Measurements from ENCODE around the gene ICAM5. TPM values are rescaled to one million over a fixed set of nuclear protein-coding genes. Genes with fewer than 3 reads are reported as not detected.

ICAM5 gene
- total and polyA plus RNA-seq, 9 of the 15 experiments (the other 6 are each of a cell fraction or from before 2014, with no cell fraction given) = 0.10 to 114 (median 13.7) TPM

- TF ChIP-seq HIVEP1 (CRISPR knock-in tag; IDR thresholded peaks at IDR 0.05) (no peak), KAT2B (IDR thresholded peaks at IDR 0.05; ENCODE audit: low read depth, low read length) (no peak), ZNF133 (CRISPR knock-in tag; IDR thresholded peaks at IDR 0.05) (no peak), ZNF280B (CRISPR knock-in tag; IDR thresholded peaks at IDR 0.05) (no peak), ZNF124 (CRISPR knock-in tag; IDR thresholded peaks at IDR 0.05) (no peak), RAD51 (IDR thresholded peaks at IDR 0.05; ENCODE audit: borderline replicate concordance, low read depth) (no peak), USF1 (CRISPR knock-in tag; IDR thresholded peaks at IDR 0.05) (no peak; the same call in 1 of the 2 replicates), CEBPB (tag; IDR thresholded peaks at IDR 0.05) (no peak), EHMT2 (IDR thresholded peaks at IDR 0.05) (no peak), HMGN3 (IDR thresholded peaks at IDR 0.05; ENCODE audit: borderline replicate concordance, extremely low read depth, insufficient read length, low read depth, low read length) (peak; percentile 18), CREB1 (IDR thresholded peaks at IDR 0.05) (peak; percentile 41; the same call in 1 of the 2 replicates), CREB1 (CRISPR knock-in tag; IDR thresholded peaks at IDR 0.05) (peak; percentile 22; the same call in 1 of the 2 replicates), MED1 (CRISPR knock-in tag; IDR thresholded peaks at IDR 0.05; ENCODE audit: borderline replicate concordance) (no peak), HOMEZ (CRISPR knock-in tag; IDR thresholded peaks at IDR 0.05) (no peak), KDM5B (IDR thresholded peaks at IDR 0.05; ENCODE audit: insufficient replicate concordance, low read depth, low read length) (no peak), DMBX1 (CRISPR knock-in tag; IDR thresholded peaks at IDR 0.05; ENCODE audit: borderline replicate concordance) (no peak), ZBTB7A (IDR thresholded peaks at IDR 0.05; ENCODE audit: borderline replicate concordance, control insufficient read depth, low read depth, low read length) (peak; percentile 68; the same call in 1 of the 2 replicates), PCBP1 (IDR thresholded peaks at IDR 0.05; ENCODE audit: low read depth, low read length, poor library complexity, severe bottlenecking) (no peak), PRPF4 (IDR thresholded peaks at IDR 0.05; ENCODE audit: insufficient read depth, low read depth, low read length, poor library complexity, severe bottlenecking) (no peak), ILK (tag; IDR thresholded peaks at IDR 0.05; ENCODE audit: borderline replicate concordance, low read depth) (no peak)
- TF ChIP-seq, protein P1, sequence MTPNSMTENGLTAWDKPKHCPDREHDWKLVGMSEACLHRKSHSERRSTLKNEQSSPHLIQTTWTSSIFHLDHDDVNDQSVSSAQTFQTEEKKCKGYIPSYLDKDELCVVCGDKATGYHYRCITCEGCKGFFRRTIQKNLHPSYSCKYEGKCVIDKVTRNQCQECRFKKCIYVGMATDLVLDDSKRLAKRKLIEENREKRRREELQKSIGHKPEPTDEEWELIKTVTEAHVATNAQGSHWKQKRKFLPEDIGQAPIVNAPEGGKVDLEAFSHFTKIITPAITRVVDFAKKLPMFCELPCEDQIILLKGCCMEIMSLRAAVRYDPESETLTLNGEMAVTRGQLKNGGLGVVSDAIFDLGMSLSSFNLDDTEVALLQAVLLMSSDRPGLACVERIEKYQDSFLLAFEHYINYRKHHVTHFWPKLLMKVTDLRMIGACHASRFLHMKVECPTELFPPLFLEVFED (CRISPR knock-in tag; conservative IDR thresholded peaks at IDR 0.05) = no peak
- TF ChIP-seq, protein P2, sequence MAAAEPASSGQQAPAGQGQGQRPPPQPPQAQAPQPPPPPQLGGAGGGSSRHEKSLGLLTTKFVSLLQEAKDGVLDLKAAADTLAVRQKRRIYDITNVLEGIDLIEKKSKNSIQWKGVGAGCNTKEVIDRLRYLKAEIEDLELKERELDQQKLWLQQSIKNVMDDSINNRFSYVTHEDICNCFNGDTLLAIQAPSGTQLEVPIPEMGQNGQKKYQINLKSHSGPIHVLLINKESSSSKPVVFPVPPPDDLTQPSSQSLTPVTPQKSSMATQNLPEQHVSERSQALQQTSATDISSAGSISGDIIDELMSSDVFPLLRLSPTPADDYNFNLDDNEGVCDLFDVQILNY (CRISPR knock-in tag; IDR thresholded peaks at IDR 0.05) = no peak
These were observed 2.5 kb downstream of the ICAM5 start (continued) for GRCh38 chr19:10292206-10292788.

All from K562 (cell line).